HepG2 (cell line): ENCODE data around the gene PTPA. TPM values are rescaled to one million over a fixed set of nuclear protein-coding genes. Genes with fewer than 3 reads are reported as not detected.

Experiments
- HOXA5 ChIP-seq: sonication (generic); formaldehyde crosslinking; IDR thresholded peaks from 2 replicates; pipeline ENCODE4 v1.4.0; 2020; ENCODE audit warnings: missing genetic modification reagents
- HOXD1 ChIP-seq: sonication (generic); formaldehyde crosslinking; IDR thresholded peaks from 2 replicates; pipeline ENCODE4 v1.5.0; 2020; ENCODE audit warnings: missing genetic modification reagents
- IRF1 ChIP-seq: sonication (generic); formaldehyde crosslinking; IDR thresholded peaks from 2 replicates; pipeline ENCODE4 v1.4.0; 2020; ENCODE audit warnings: low read depth, mild to moderate bottlenecking, missing genetic modification reagents
- KLF12 ChIP-seq: sonication (generic); formaldehyde crosslinking; IDR thresholded peaks from 2 replicates; pipeline ENCODE4 v1.4.0; 2020; ENCODE audit warnings: missing genetic modification reagents, borderline replicate concordance
- NPAS2 ChIP-seq: sonication (generic); formaldehyde crosslinking; IDR thresholded peaks from 2 replicates; pipeline ENCODE4 v1.8.0; 2022; ENCODE audit warnings: mild to moderate bottlenecking, missing genetic modification reagents, borderline replicate concordance
- NR2C2 ChIP-seq: sonication (generic); formaldehyde crosslinking; IDR thresholded peaks from 2 replicates; pipeline ENCODE4 v1.4.0; 2020; ENCODE audit warnings: missing genetic modification reagents, mild to moderate bottlenecking, moderate library complexity, borderline replicate concordance
- NR2F1 ChIP-seq, 2 experiments: fragments of 450-650 bp in 1 of 2; formaldehyde crosslinking in 1 of 2; IDR thresholded peaks; 2 replicates each; pipeline versions ENCODE4 v1.5.0 to v1.6.1; 2016 to 2020; ENCODE audit warnings: mild to moderate bottlenecking in 1 of 2, missing compliant biosample characterization in 1 of 2, missing genetic modification reagents in 1 of 2, moderate library complexity in 1 of 2
- NR2F6 ChIP-seq, 2 experiments: IDR thresholded peaks; 2 replicates each; pipeline ENCODE4 v1.6.1; 2016; ENCODE audit warnings: antibody characterized with exemption in 1 of 2, mild to moderate bottlenecking in 1 of 2
- PTBP1 ChIP-seq: fragments of 200-400 bp; formaldehyde crosslinking; IDR thresholded peaks from 2 replicates; pipeline ENCODE4 v1.6.1; 2018; ENCODE audit warnings: low read length, low read depth; ENCODE audit not compliant: poor library complexity, severe bottlenecking
- RFXAP ChIP-seq: sonication (generic); formaldehyde crosslinking; IDR thresholded peaks from 2 replicates; pipeline ENCODE4 v1.4.0; 2020; ENCODE audit warnings: missing genetic modification reagents, borderline replicate concordance
- SMYD3 ChIP-seq: sonication (generic); formaldehyde crosslinking; IDR thresholded peaks from 2 replicates; pipeline ENCODE4 v1.8.1; 2023; ENCODE audit warnings: mild to moderate bottlenecking, missing genetic modification reagents
- SNRNP70 ChIP-seq: fragments of 200-400 bp; formaldehyde crosslinking; IDR thresholded peaks from 2 replicates; pipeline ENCODE4 v1.6.1; 2017; ENCODE audit warnings: mild to moderate bottlenecking, low read depth, low read length, moderate library complexity
- SP4 ChIP-seq: sonication (generic); formaldehyde crosslinking; IDR thresholded peaks from 2 replicates; pipeline ENCODE4 v1.8.1; 2023; ENCODE audit warnings: mild to moderate bottlenecking, missing genetic modification reagents
- ZBTB2 ChIP-seq: sonication (generic); formaldehyde crosslinking; IDR thresholded peaks from 2 replicates; pipeline ENCODE4 v1.8.0; 2022; ENCODE audit warnings: low read depth, missing genetic modification reagents
- ZNF142 ChIP-seq: sonication (generic); formaldehyde crosslinking; IDR thresholded peaks from 2 replicates; pipeline ENCODE4 v1.4.0; 2020; ENCODE audit warnings: missing genetic modification reagents
- ZNF232 ChIP-seq: sonication (generic); formaldehyde crosslinking; IDR thresholded peaks from 2 replicates; pipeline ENCODE4 v1.4.0; 2020; ENCODE audit warnings: missing genetic modification reagents, borderline replicate concordance
- ZNF253 ChIP-seq: sonication (generic); formaldehyde crosslinking; IDR thresholded peaks from 2 replicates; pipeline ENCODE4 v1.8.0; 2022; ENCODE audit warnings: mild to moderate bottlenecking, missing genetic modification reagents, borderline replicate concordance
- ZNF292 ChIP-seq: sonication (generic); formaldehyde crosslinking; IDR thresholded peaks from 2 replicates; pipeline ENCODE4 v1.8.1; 2022; ENCODE audit warnings: mild to moderate bottlenecking, low read depth, missing genetic modification reagents, borderline replicate concordance
- ZNF33B ChIP-seq: sonication (generic); formaldehyde crosslinking; IDR thresholded peaks from 2 replicates; pipeline ENCODE4 v1.5.1; 2020; ENCODE audit warnings: mild to moderate bottlenecking, missing genetic modification reagents
- ZNF546 ChIP-seq: sonication (generic); formaldehyde crosslinking; conservative IDR thresholded peaks from 2 replicates; pipeline ENCODE4 v1.8.1; 2023; ENCODE audit warnings: mild to moderate bottlenecking, missing genetic modification reagents
- ZNF777 ChIP-seq: sonication (generic); formaldehyde crosslinking; IDR thresholded peaks from 2 replicates; pipeline ENCODE4 v1.4.0; 2020; ENCODE audit warnings: missing genetic modification reagents
- ZSCAN20 ChIP-seq: sonication (generic); formaldehyde crosslinking; IDR thresholded peaks from 2 replicates; pipeline ENCODE4 v1.4.0; 2020; ENCODE audit warnings: missing genetic modification reagents, mild to moderate bottlenecking, borderline replicate concordance
- polyA plus RNA-seq, 8 experiments: library from polyadenylated mRNA; depleted of rRNA in 3 of 8; stranded (reverse) in 7 of 8; unstranded in 1 of 8; fragments of >200 nt; fragmentation: Illumina TruSeq in 4 of 8; extraction: Trizol in 4 of 8; gene quantifications; 2 replicates each; pipeline versions ENCODE4 v1.2.1 to v1.2.3, GENCODE V29; 2011 to 2016; ENCODE audit warnings: low read depth in 4 of 8, missing spikeins in 1 of 8, mixed read lengths in 1 of 8; ENCODE audit not compliant: insufficient read depth in 1 of 8
- total RNA-seq, 5 experiments: library from RNA; depleted of rRNA; stranded (reverse); fragments of >200 nt; fragmentation: Illumina TruSeq; extraction: Trizol; gene quantifications; 2 replicates each; pipeline ENCODE4 v1.2.3, GENCODE V29; 2016; ENCODE audit warnings: low read depth in 1 of 5

PTPA gene
- total and polyA plus RNA-seq, 2 of the 13 experiments (the other 11 are each of a cell fraction or from before 2014, with no cell fraction given) = 79.3 to 105 TPM

- TF ChIP-seq HOXD1 (CRISPR knock-in tag) = no peak
- TF ChIP-seq ZBTB2 = no peak
- no peak for TF ChIP-seq ZNF546 (CRISPR knock-in tag)
- no peak for TF ChIP-seq ZSCAN20 (CRISPR knock-in tag)
- TF ChIP-seq ZNF253 (CRISPR knock-in tag) = no peak
- TF ChIP-seq ZNF292 (CRISPR knock-in tag) = no peak
- TF ChIP-seq HOXA5 (CRISPR knock-in tag) = no peak
- peak; percentile 53; the same call in 1 of the 2 replicates for TF ChIP-seq NR2C2 (CRISPR knock-in tag)
- no peak for TF ChIP-seq PTBP1
- peak; percentile 80 for TF ChIP-seq NR2F6 (IDR thresholded peaks at IDR 0.05)
- TF ChIP-seq NR2F6 (CRISPR knock-in tag; IDR thresholded peaks at IDR 0.05) = peak; percentile 34; the same call in 1 of the 2 replicates
- TF ChIP-seq NPAS2 (CRISPR knock-in tag) = no peak
- no peak for TF ChIP-seq ZNF232 (CRISPR knock-in tag)
- no peak for TF ChIP-seq SNRNP70
- no peak for TF ChIP-seq KLF12
- no peak for TF ChIP-seq SMYD3 (CRISPR knock-in tag)
- no peak for TF ChIP-seq IRF1 (CRISPR knock-in tag)
- TF ChIP-seq NR2F1 (CRISPR knock-in tag; IDR thresholded peaks at IDR 0.05) = peak in 1 of 2 experiments; percentile 49; a peak in 2 of 4 replicates
- no peak for TF ChIP-seq SP4 (CRISPR knock-in tag)
- TF ChIP-seq RFXAP = no peak
- no peak for TF ChIP-seq ZNF777 (CRISPR knock-in tag)
- no peak for TF ChIP-seq ZNF33B (CRISPR knock-in tag)
- no peak for TF ChIP-seq ZNF142
Measured at GRCh38 chr9:129145841-129146292, 34.7 kb downstream of the PTPA start (continued).
